ENCODE results near the gene HCK. TPM values are rescaled to one million over a fixed set of nuclear protein-coding genes. Genes with fewer than 3 reads are reported as not detected.

Gene HCK
- total RNA-seq, 1 donor from 2014 or later: 0.34 TPM

DNA sequence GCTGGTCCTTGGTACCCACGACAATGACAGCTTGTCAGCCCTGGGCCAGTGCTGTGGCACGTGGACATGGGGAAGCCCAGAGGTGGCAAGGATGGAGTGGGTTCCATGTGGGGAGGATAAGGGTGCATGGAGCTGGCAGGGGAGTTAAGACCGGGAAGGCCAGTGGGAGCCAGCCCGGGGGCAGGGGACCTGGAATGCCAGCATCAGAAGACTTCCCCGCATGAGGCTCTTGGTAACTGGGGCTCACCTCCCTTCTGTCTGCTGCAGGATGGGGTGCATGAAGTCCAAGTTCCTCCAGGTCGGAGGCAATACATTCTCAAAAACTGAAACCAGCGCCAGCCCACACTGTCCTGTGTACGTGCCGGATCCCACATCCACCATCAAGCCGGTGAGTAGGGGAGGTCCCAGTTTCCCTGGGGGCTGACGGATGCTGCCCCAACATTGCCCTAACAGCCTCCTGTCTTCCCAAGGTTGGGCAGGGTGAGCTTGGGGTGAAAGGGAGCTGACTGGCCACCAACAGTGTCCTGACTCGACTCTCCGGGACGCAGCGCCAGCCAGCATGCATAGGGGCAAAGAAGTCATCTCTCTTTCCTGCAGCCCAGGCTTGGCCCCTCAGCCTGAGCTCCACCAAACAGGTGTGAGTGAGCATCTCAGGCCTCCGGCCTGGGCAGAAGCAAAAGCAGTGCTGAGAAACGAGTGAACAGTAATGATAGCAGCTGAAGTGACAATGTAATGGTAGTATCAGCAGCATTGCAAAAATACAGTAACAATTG is 19.5 kb downstream of the HCK start:
- no peaks in the 10 kb centered on the region for H3K36me3 Mint-ChIP-seq (ENCODE audit: low read depth, unreplicated experiment)
- H4K20me1 ChIP-seq (ENCODE audit: insufficient read depth, low read length): no peaks in the 10 kb centered on the region
- no peak overlapping the region for H3K9ac ChIP-seq (ENCODE audit: low read length)
- H3K4me3 ChIP-seq (ENCODE audit: insufficient read depth, low read depth, low read length): no peak overlapping the region
- no peak overlapping the region for H3K27ac Mint-ChIP-seq (ENCODE audit: unreplicated experiment)
- no peak overlapping the region for H3K27ac ChIP-seq (ENCODE audit: low read depth, low read length)
- no peak for TF ChIP-seq EZH2 (IDR thresholded peaks at IDR 0.05; ENCODE audit: insufficient read depth, low read length)
- TF ChIP-seq CTCF (IDR thresholded peaks at IDR 0.05; ENCODE audit: insufficient read depth, low read depth, low read length): no peak
- no peaks in the 10 kb centered on the region for H3K4me1 ChIP-seq (ENCODE audit: insufficient read depth, low read length)
- H3K27me3 ChIP-seq (ENCODE audit: insufficient read depth, low read length): peaks cover 22% of the 10 kb centered on the region
- no peak overlapping the region for H3K4me2 ChIP-seq (ENCODE audit: low read length)
- FAIRE-seq (no peak), DNase-seq (ENCODE audit: low read depth) (no peak)
- H3K9me3 ChIP-seq (ENCODE audit: insufficient read depth, low read depth, low read length): no peaks in the 10 kb centered on the region
- H3K27me3 Mint-ChIP-seq (ENCODE audit: low read depth, unreplicated experiment): peaks cover 19% of the 10 kb centered on the region
- no peaks in the 10 kb centered on the region for H3K9me3 Mint-ChIP-seq (ENCODE audit: unreplicated experiment)
- H3K4me1 Mint-ChIP-seq (ENCODE audit: low read depth, unreplicated experiment): peaks cover 15% of the 10 kb centered on the region
- H3K36me3 ChIP-seq (ENCODE audit: insufficient read depth, low read length): no peaks in the 10 kb centered on the region
- no peak overlapping the region for H3K4me3 Mint-ChIP-seq (ENCODE audit: unreplicated experiment)
- H3K79me2 ChIP-seq (ENCODE audit: insufficient read depth, low read length): no peaks in the 10 kb centered on the region
- H2AFZ ChIP-seq (ENCODE audit: low read depth, low read length): no peak overlapping the region

DNA sequence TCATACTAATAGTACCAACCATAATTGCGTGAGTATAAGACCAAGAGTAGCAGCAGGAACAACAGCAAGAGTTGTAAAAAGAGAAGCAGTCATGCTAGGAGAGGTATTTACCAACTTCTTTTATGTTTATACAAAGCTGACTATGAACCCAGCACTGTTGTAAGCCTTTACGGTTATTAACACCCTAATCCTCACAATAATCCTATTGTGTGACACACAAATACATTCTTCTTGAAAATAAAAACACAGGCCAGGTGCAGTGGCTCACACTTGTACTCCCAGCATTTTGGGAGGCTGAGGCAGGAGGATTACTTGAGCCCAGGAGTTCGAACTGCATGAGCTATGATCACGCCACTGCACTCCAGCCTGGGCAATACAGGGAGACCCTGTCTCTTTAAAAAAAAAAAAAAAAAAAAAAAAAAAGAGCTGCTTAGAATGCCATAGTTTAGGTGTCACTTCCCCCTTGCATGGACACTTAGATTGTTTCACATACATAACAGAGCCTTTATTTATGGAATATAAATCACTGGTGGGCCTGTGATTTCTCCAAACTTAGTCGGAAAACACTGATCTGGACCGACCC is 20.2 kb downstream of the HCK start:
- no peak for FAIRE-seq
- Mint-ChIP-seq H3K27me3 (ENCODE audit: low read depth, unreplicated experiment) (peaks cover 24% of the 10 kb centered on the region), H3K9me3 (ENCODE audit: unreplicated experiment) (no peaks in the 10 kb centered on the region), H3K27ac (ENCODE audit: unreplicated experiment) (no peak overlapping the region), H3K36me3 (ENCODE audit: low read depth, unreplicated experiment) (no peaks in the 10 kb centered on the region), H3K4me1 (ENCODE audit: low read depth, unreplicated experiment) (peaks cover 12% of the 10 kb centered on the region), H3K4me3 (ENCODE audit: unreplicated experiment) (no peak overlapping the region)
- Histone ChIP-seq H2AFZ (ENCODE audit: low read depth, low read length) (no peak overlapping the region), H3K4me2 (ENCODE audit: low read length) (no peak overlapping the region), H3K79me2 (ENCODE audit: insufficient read depth, low read length) (no peaks in the 10 kb centered on the region), H3K27ac (ENCODE audit: low read depth, low read length) (no peak overlapping the region), H3K9ac (ENCODE audit: low read length) (no peak overlapping the region), H3K4me3 (ENCODE audit: insufficient read depth, low read depth, low read length) (no peak overlapping the region), H3K36me3 (ENCODE audit: insufficient read depth, low read length) (no peaks in the 10 kb centered on the region), H3K4me1 (ENCODE audit: insufficient read depth, low read length) (no peaks in the 10 kb centered on the region), H4K20me1 (ENCODE audit: insufficient read depth, low read length) (no peaks in the 10 kb centered on the region), H3K27me3 (ENCODE audit: insufficient read depth, low read length) (peaks cover 23% of the 10 kb centered on the region), H3K9me3 (ENCODE audit: insufficient read depth, low read depth, low read length) (no peaks in the 10 kb centered on the region)
- no peak for DNase-seq (ENCODE audit: low read depth)
- TF ChIP-seq EZH2 (IDR thresholded peaks at IDR 0.05; ENCODE audit: insufficient read depth, low read length) (no peak), CTCF (IDR thresholded peaks at IDR 0.05; ENCODE audit: insufficient read depth, low read depth, low read length) (no peak)

DNA sequence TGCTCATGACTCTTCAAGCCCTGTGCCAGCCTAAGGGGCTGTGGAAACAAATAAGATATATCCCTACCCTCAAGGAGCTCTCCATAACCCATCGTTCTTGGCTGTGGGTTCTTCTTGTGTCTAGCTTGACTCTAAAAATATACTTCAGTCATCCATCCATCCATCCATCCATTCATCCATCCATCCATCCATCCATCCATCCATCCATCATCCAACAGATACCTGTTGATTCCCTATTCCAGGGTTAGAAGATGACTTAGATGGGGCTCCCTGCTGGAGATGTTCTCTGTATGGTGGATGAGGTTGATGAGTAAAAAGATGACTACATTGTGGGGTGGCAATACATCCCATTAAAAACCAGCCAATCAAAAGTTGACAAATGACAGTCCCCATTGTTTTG is 23.5 kb downstream of the HCK start:
- H3K4me1 ChIP-seq (ENCODE audit: insufficient read depth, low read length): no peaks in the 10 kb centered on the region
- DNase-seq (ENCODE audit: low read depth) (no peak), FAIRE-seq (no peak)
- H2AFZ ChIP-seq (ENCODE audit: low read depth, low read length): no peak overlapping the region
- H3K36me3 ChIP-seq (ENCODE audit: insufficient read depth, low read length): no peaks in the 10 kb centered on the region
- no peak overlapping the region for H3K4me2 ChIP-seq (ENCODE audit: low read length)
- Mint-ChIP-seq H3K27ac (ENCODE audit: unreplicated experiment) (no peak overlapping the region), H3K27me3 (ENCODE audit: low read depth, unreplicated experiment) (peaks cover 35% of the 10 kb centered on the region), H3K4me1 (ENCODE audit: low read depth, unreplicated experiment) (peaks cover 2% of the 10 kb centered on the region), H3K36me3 (ENCODE audit: low read depth, unreplicated experiment) (no peaks in the 10 kb centered on the region), H3K9me3 (ENCODE audit: unreplicated experiment) (no peaks in the 10 kb centered on the region), H3K4me3 (ENCODE audit: unreplicated experiment) (no peak overlapping the region)
- TF ChIP-seq CTCF (IDR thresholded peaks at IDR 0.05; ENCODE audit: insufficient read depth, low read depth, low read length): no peak
- TF ChIP-seq EZH2 (IDR thresholded peaks at IDR 0.05; ENCODE audit: insufficient read depth, low read length): no peak
- no peaks in the 10 kb centered on the region for H3K79me2 ChIP-seq (ENCODE audit: insufficient read depth, low read length)
- H3K9ac ChIP-seq (ENCODE audit: low read length): no peak overlapping the region
- H3K27ac ChIP-seq (ENCODE audit: low read depth, low read length): no peak overlapping the region
- H4K20me1 ChIP-seq (ENCODE audit: insufficient read depth, low read length): no peaks in the 10 kb centered on the region
- H3K4me3 ChIP-seq (ENCODE audit: insufficient read depth, low read depth, low read length): no peak overlapping the region
- H3K9me3 ChIP-seq (ENCODE audit: insufficient read depth, low read depth, low read length): no peaks in the 10 kb centered on the region
- peaks cover 30% of the 10 kb centered on the region for H3K27me3 ChIP-seq (ENCODE audit: insufficient read depth, low read length)
